Activated CD4-positive, alpha-beta memory T cell treated with anti-CD3 and anti-CD28 coated beads, Interleukin-2, amount 10 ng/mL, durations not matched to agents 7 days and 5 days (primary cell): ENCODE measurements around the gene TLCD3B. TPM values are rescaled to one million over a fixed set of nuclear protein-coding genes. Genes with fewer than 3 reads are reported as not detected.
"Not testable (repeated sequence)": the region's sequence is repeated elsewhere in the genome, so short reads cannot be mapped to it uniquely, and the experiment has no call there.

Experiments used
- CTCF ChIA-PET: fragments of 350-600 bp; sonication (Branson Sonifier 250); formaldehyde crosslinking; loops from one replicate; lab custom pipeline; 2021; ENCODE audit warnings: antibody characterized with exemption, inconsistent platforms; lab: Charles Lee
- POLR2A ChIA-PET: fragments of 350-600 bp; sonication (Branson Sonifier 250); formaldehyde crosslinking; loops from one replicate; lab custom pipeline; 2021; ENCODE audit warnings: antibody characterized with exemption; lab: Charles Lee
- DNase-seq: peaks from one replicate; pipeline ENCODE4 v3.0.0-alpha.2; 2020
- H3K27ac Mint-ChIP-seq: one replicate; pipeline ENCODE4 v1.8.0; 2021; ENCODE audit warnings: mild to moderate bottlenecking, mixed read lengths
- H3K27me3 Mint-ChIP-seq: one replicate; pipeline ENCODE4 v1.8.0; 2021; ENCODE audit warnings: mixed read lengths
- H3K36me3 Mint-ChIP-seq: one replicate; pipeline ENCODE4 v1.8.0; 2021; ENCODE audit warnings: low read depth, mixed read lengths
- H3K4me1 Mint-ChIP-seq: one replicate; pipeline ENCODE4 v1.8.0; 2021; ENCODE audit warnings: mixed read lengths
- H3K4me3 Mint-ChIP-seq: one replicate; pipeline ENCODE4 v1.8.0; 2021; ENCODE audit warnings: mild to moderate bottlenecking, mixed read lengths
- H3K9me3 Mint-ChIP-seq: one replicate; pipeline ENCODE4 v1.8.0; 2021; ENCODE audit warnings: mixed read lengths
- total RNA-seq, 2 experiments: library from RNA; stranded (reverse); gene quantifications; one replicate each; pipeline ENCODE4 v1.2.3, GENCODE V29; 2021

The TLCD3B gene
- total RNA-seq, 2 experiments from 2014 or later, result 6.0 to 6.9 TPM

DNA sequence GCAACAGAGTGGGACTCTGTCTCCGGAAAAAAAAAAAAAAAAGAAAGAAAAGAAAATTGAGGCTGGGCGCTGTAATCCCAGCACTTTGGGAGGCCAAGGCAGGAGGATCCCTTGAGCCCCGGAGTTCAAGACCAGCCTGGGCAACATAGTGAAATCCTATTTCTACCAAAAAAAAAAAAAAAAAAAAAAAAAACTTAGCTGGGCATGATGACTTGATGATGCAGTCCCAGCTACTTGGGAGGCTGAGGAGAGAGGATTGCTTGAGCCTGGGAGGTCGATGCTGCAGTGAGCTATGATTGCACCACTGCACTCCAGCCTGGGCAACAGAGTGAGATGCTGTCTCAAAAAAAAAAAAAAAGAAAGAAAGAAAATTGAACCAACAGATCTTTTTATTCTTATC, 13.1 kb downstream of the TLCD3B start:
- H3K27ac Mint-ChIP-seq, H3K36me3 Mint-ChIP-seq, H3K9me3 Mint-ChIP-seq, POLR2A ChIA-PET, DNase-seq, H3K4me3 Mint-ChIP-seq: not testable (repeated sequence)
- peaks cover 13% of the 10 kb centered on the region for H3K4me1 Mint-ChIP-seq
- peaks cover 17% of the 10 kb centered on the region for H3K27me3 Mint-ChIP-seq
- CTCF ChIA-PET, result interaction anchor here (0.6 to 2.9 kb wide), 5 partner anchors 15 to 553 kb away, joined by 3 to 8 read pairs (median 3); partner anchors contain the start of gene ZNF688

DNA sequence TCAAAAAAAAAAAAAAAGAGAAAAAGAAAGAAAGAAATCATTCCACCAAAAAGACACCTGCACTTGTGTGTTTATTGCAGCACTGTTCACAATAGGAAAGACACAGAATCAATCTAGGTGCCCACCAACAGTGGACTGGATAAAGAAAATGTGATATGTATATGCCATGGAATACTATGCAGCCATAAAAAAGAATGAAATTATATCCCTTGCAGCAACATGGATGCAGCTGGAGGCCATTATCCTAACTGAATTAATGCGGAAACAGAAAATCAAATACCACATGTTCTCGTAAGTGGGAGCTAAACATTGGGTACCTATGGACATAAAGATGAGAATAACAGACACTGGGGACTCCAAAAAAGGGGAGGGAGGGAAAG, 13.8 kb downstream of the TLCD3B start:
- H3K27me3 Mint-ChIP-seq, result peaks cover 20% of the 10 kb centered on the region

GRCh38 chr16:30016555-30017276, 14.4 kb downstream of the TLCD3B start:
- CTCF ChIA-PET, result interaction anchor here (1.2 to 2.9 kb wide), 2 partner anchors 16 to 315 kb away, joined by 3 to 8 read pairs; no protein-coding TSS in a partner anchor
- Mint-ChIP-seq H3K4me3 (no peak overlapping the region), H3K27ac (no peak overlapping the region), H3K9me3 (no peaks in the 10 kb centered on the region), H3K4me1 (peaks cover 15% of the 10 kb centered on the region), H3K27me3 (peaks cover 26% of the 10 kb centered on the region), H3K36me3 (peaks cover 3% of the 10 kb centered on the region)
- DNase-seq, result no peak
- POLR2A ChIA-PET, result no interaction called here

More for the DNA sequence above, 13.8 kb downstream of the TLCD3B start:
- H3K4me3 Mint-ChIP-seq, result no peak overlapping the region
- H3K27ac Mint-ChIP-seq, result no peak overlapping the region
- no peak for DNase-seq
- H3K9me3 Mint-ChIP-seq, result no peaks in the 10 kb centered on the region
- peaks cover 13% of the 10 kb centered on the region for H3K4me1 Mint-ChIP-seq
- ChIA-PET CTCF (interaction anchor here (1.2 to 2.9 kb wide), 2 partner anchors 15 to 315 kb away, joined by 3 to 8 read pairs; no protein-coding TSS in a partner anchor), POLR2A (no interaction called here)
- no peaks in the 10 kb centered on the region for H3K36me3 Mint-ChIP-seq

DNA sequence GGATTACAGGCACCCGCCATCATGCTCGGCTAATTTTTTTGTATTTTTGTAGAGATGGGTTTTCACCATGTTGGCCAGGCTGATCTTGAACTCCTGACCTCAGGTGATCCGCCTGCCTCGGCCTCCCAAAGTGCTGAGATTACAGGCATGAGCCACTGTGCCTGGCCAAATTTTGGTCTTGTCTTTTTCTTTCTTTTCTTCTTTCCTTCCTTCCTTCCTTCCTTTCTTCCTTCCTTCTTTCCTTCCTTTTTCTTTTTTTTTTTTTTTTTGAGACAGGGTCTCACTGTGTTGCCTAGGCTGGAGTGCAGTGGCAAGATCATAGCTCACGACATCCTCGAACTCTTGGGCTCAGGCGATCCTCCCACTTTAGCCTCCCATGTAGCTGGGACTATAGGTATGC, 15.6 kb downstream of the TLCD3B start:
- POLR2A ChIA-PET, CTCF ChIA-PET, H3K4me1 Mint-ChIP-seq, H3K4me3 Mint-ChIP-seq, H3K36me3 Mint-ChIP-seq, DNase-seq, H3K9me3 Mint-ChIP-seq, H3K27ac Mint-ChIP-seq: not testable (repeated sequence)
- H3K27me3 Mint-ChIP-seq, result peaks cover 24% of the 10 kb centered on the region

- H3K9me3 Mint-ChIP-seq, H3K27ac Mint-ChIP-seq, H3K36me3 Mint-ChIP-seq, POLR2A ChIA-PET, H3K4me1 Mint-ChIP-seq, H3K4me3 Mint-ChIP-seq, DNase-seq: not testable (repeated sequence)
- CTCF ChIA-PET, result interaction anchor here (0.7 kb wide), 1 partner anchor 34 kb away, joined by 4 read pairs; no protein-coding TSS in a partner anchor
- H3K27me3 Mint-ChIP-seq, result peaks cover 35% of the 10 kb centered on the region
These were observed 18.5 kb downstream of the TLCD3B start for GRCh38 chr16:30012598-30012997.

DNA sequence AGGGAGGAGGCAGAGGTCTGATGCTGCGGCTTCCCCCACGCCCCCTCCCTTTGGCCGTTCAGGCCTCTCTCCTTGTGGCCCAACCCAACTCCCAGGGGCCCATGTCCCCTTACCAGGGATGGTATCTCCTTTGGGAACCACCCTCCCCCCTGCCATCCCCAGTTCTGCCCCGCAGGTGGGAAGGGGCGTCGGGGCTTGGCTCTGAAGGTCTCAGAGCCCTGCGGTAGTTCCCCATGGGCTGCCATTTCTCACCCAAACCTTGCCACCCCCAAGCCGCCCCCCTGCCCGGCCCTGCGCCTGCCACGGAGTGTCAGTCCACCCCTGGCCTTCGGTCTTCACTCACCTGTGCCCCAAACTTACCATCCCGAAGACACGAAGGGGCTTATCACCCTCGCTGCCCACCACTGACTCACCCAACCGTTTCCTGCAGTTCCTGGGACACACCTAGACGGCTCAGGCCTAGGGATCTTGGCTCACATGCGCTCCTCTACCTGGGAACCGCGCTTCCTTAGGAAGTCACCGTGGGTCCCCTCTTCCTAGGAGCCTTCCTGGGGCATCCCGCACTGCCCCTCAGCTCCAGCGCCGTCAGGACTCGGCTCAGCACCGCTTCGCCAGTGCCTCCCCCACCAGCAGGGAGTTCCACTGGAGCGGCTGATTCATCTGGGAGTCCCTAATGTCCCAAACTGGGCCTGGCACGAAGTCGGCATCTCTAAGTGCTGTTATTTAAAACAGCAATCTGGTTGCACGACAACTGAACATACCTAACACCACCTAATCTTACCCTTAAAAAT, 19.2 kb downstream of the TLCD3B start:
- ChIA-PET POLR2A (no interaction called here), CTCF (interaction anchor here (0.7 kb wide), 1 partner anchor 33 kb away, joined by 4 read pairs; no protein-coding TSS in a partner anchor)
- Mint-ChIP-seq H3K4me1 (peaks cover 8% of the 10 kb centered on the region), H3K36me3 (peaks cover 3% of the 10 kb centered on the region), H3K27me3 (peaks cover 35% of the 10 kb centered on the region), H3K4me3 (peak overlapping the region; percentile 71), H3K27ac (no peak overlapping the region), H3K9me3 (no peaks in the 10 kb centered on the region)
- no peak for DNase-seq

DNA sequence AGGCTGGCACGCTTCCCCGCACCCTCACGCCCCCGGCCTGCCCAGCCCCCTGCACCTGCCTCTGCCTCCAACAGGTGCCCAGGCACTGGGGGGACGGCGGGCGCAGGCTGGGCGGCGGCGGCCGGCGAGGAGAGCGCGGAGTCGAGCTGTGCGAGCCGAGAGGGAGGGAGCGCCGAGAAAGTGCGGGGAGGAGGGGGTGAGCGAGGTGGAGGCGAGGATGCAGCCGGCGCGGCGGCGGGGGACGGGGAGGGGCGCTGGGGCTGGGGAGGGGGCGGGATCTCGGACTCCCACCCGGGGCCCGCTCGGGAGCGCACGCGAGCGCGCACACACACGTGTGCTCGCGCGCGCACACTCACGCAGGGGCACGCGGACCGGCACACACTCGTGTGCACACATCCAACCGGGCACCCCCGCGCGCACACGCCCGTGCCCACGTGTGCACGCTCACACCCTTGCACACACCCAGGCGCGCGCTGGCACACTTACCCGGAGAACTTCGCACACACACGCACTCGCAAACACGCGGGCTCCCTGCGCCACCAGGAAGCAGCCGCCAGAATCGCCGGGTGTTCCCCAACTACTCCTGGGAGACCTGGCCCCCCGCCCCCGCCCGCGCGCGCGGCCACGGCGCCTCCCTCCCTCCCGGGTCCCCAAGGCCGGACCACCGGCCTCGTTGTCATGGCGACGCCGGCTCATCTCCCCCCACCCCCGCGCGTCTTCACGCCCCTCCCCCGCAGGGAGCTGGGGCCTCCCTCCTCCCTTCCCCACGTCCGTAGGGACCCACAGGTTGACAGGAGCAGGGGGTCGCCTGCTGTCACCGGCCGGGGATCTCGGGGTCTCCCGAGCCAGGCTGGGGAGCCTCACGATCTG, 20.0 kb downstream of the TLCD3B start, which contains the start of gene DOC2A:
DOC2A (minus strand) TSS at position 184 of the 870 bp plus-strand sequence. CDS start 805 bp downstream, outside the sequence.
- Mint-ChIP-seq H3K27ac (no peak within 1 kb of the TSS), H3K27me3 (peaks cover 35% of the 10 kb centered on the region), H3K36me3 (peaks cover 3% of the 10 kb centered on the region), H3K4me3 (peak within 1 kb of the TSS; percentile 71), H3K9me3 (no peaks in the 10 kb centered on the region), H3K4me1 (peaks cover 8% of the 10 kb centered on the region)
- ChIA-PET POLR2A (interaction anchor here (1.0 to 2.1 kb wide), 2 partner anchors 38 to 204 kb away, joined by 3 to 4 read pairs; partner anchors contain the start of gene TAOK2), CTCF (no interaction called here)
- DNase-seq, result peak; percentile 31

DNA sequence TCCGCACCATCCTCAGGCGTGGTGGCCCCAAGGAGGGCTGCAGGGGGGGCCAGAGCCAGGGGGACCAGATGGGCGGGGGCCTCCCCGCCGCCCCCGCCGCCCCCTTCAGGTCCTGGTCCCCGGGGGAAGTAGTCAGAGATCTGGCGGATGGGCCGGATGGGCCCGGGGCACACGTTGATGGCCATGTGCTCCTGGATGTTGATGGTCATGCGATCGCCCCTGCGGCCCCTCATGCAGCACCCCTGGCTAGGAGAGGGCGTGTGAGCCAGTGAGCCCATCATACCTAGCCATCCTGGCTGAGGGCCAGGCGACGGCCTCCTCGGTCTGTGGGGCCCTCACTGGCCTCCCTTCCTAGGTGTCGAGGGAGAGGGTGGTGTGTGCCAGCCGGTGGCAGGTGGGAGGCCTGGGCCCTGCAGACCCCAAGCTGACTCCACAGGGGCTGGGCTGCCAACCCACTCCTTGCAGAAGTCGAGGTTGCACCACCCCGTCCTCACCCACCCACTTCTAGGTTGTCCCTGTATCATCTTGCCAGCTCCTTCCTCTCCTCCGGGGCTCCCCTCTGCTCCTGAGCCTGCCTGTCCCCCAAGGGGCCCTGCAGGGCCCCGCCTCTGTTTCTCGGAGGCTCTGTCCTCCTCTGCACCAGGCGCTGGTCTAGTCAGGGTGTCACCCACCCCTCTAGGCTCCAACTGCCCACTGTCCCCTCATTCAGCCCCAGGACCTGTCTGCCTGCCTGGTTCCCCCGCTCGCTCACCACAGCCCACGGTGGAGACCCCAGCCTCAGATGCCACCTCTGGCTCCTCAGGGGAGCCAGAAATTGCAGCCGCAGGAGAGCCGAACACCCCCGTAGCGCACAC, 20.9 kb downstream of the TLCD3B start:
- peaks cover 8% of the 10 kb centered on the region for H3K4me1 Mint-ChIP-seq
- no peak for DNase-seq
- H3K27me3 Mint-ChIP-seq, result peaks cover 35% of the 10 kb centered on the region
- peak overlapping the region; percentile 47 for H3K4me3 Mint-ChIP-seq
- POLR2A ChIA-PET, result interaction anchor here (1.0 to 2.1 kb wide), 2 partner anchors 37 to 203 kb away, joined by 3 to 4 read pairs; partner anchors contain the start of gene TAOK2
- CTCF ChIA-PET, result interaction anchor here (1.1 kb wide), 1 partner anchor 162 kb away, joined by 4 read pairs; no protein-coding TSS in a partner anchor
- H3K27ac Mint-ChIP-seq, result no peak overlapping the region
- peaks cover 3% of the 10 kb centered on the region for H3K36me3 Mint-ChIP-seq
- H3K9me3 Mint-ChIP-seq, result no peaks in the 10 kb centered on the region

- no peak overlapping the region for H3K4me3 Mint-ChIP-seq
- CTCF ChIA-PET, result interaction anchor here (1.1 to 1.4 kb wide), 2 partner anchors 23 to 161 kb away, joined by 4 to 5 read pairs; no protein-coding TSS in a partner anchor
- H3K36me3 Mint-ChIP-seq, result peaks cover 3% of the 10 kb centered on the region
- no peak for DNase-seq
- peaks cover 35% of the 10 kb centered on the region for H3K27me3 Mint-ChIP-seq
- H3K4me1 Mint-ChIP-seq, result peaks cover 8% of the 10 kb centered on the region
- no peak overlapping the region for H3K27ac Mint-ChIP-seq
- POLR2A ChIA-PET, result interaction anchor here (1.0 to 2.1 kb wide), 3 partner anchors 13 to 36 kb away, joined by 3 to 6 read pairs (median 4); partner anchors contain the start of genes TAOK2 and TLCD3B
- H3K9me3 Mint-ChIP-seq, result no peaks in the 10 kb centered on the region
These were observed 21.8 kb downstream of the TLCD3B start for GRCh38 chr16:30009085-30009862.

GRCh38 chr16:30007378-30007895, 23.6 kb downstream of the TLCD3B start:
- peaks cover 8% of the 10 kb centered on the region for H3K4me1 Mint-ChIP-seq
- POLR2A ChIA-PET, result interaction anchor here (1.0 to 2.1 kb wide), 4 partner anchors 11 to 34 kb away, joined by 3 to 6 read pairs (median 3); partner anchors contain the start of genes HIRIP3, TAOK2 and TLCD3B

More at GRCh38 chr16:30007378-30007895, 23.6 kb downstream of the TLCD3B start:
- Mint-ChIP-seq H3K27ac (no peak overlapping the region), H3K9me3 (no peaks in the 10 kb centered on the region), H3K27me3 (peaks cover 30% of the 10 kb centered on the region), H3K4me3 (no peak overlapping the region), H3K36me3 (peaks cover 12% of the 10 kb centered on the region)
- CTCF ChIA-PET, result no interaction called here
- no peak for DNase-seq
